Sigmoid colon (tissue), 7 donors: ENCODE data around the gene RAD51. TPM values are rescaled to one million over a fixed set of nuclear protein-coding genes. Genes with fewer than 3 reads are reported as not detected.

Experiments used
- DNase-seq: peaks from one replicate; pipeline ENCODE4 v3.0.0-alpha.2; 2019
- H3K27ac ChIP-seq, 4 donors: fragments of 200-600 bp; sonication (generic); one replicate each; pipeline ENCODE4 v1.5.1; 2016 to 2019; ENCODE audit warnings: mild to moderate bottlenecking in 1 of 4
- H3K27me3 ChIP-seq, 3 donors: fragments of 200-600 bp; sonication (generic); one replicate each; pipeline ENCODE4 v1.5.1; 2019; ENCODE audit warnings: mild to moderate bottlenecking in 1 of 3
- H3K36me3 ChIP-seq, 4 donors: fragments of 200-600 bp; sonication (generic); one replicate each; pipeline ENCODE4 v1.5.1; 2016 to 2019
- H3K4me1 ChIP-seq, 4 donors: fragments of 200-600 bp; sonication (generic); one replicate each; pipeline ENCODE4 v1.5.1; 2017 to 2019
- H3K4me3 ChIP-seq, 4 donors: fragments of 200-600 bp; sonication (generic); one replicate each; pipeline ENCODE4 v1.5.1; 2017 to 2019; ENCODE audit warnings: mild to moderate bottlenecking in 2 of 4, moderate library complexity in 1 of 4
- H3K9me3 ChIP-seq, 4 donors: fragments of 200-600 bp in 3 of 4; sonication (generic) in 3 of 4; one replicate each; pipeline versions ENCODE4 v1.5.1 to v1.6.1; 2013 to 2019
- EP300 ChIP-seq, 4 donors: sonication (generic); formaldehyde crosslinking; IDR thresholded peaks; one replicate each; pipeline ENCODE4 v1.6.1; 2017; ENCODE audit warnings: antibody characterized with exemption in 4 of 4
- POLR2A ChIP-seq, 2 donors: fragments of 450-650 bp; IDR thresholded peaks; one replicate each; pipeline ENCODE4 v1.6.1; 2016; ENCODE audit warnings: antibody characterized with exemption in 2 of 2, mild to moderate bottlenecking in 2 of 2, moderate library complexity in 2 of 2
- POLR2AphosphoS5 ChIP-seq, 4 donors: sonication (generic); formaldehyde crosslinking; IDR thresholded peaks; one replicate each; pipeline ENCODE4 v1.6.1; 2017; ENCODE audit warnings: antibody characterized with exemption in 4 of 4
- WGBS, 2 donors: extraction: QIAGEN DNeasy Blood & Tissue Kit; methylation state at CpG; one replicate each; pipeline ENCODE4 v1.1.7; 2013; 5-methylcytosine and 5-hydroxymethylcytosine counted together
- intact Hi-C: fragments of 100-400 bp; cut with DNase I; formaldehyde crosslinking; loops from one replicate; pipeline ENCODE4 v1.15.1; 2023
- polyA plus RNA-seq, 3 donors: library from polyadenylated mRNA; stranded (reverse); fragments of 200-250 nt; gene quantifications; one replicate each; pipeline ENCODE4 v1.2.3, GENCODE V29; 2013
- total RNA-seq, 4 donors: library from RNA; depleted of rRNA; stranded (reverse); fragments of >200 nt; gene quantifications; one replicate each; pipeline ENCODE4 v1.1.0, GENCODE V29; 2016
- TF ChIP-seq, protein P1 (sequence below), 4 experiments: fragments of 450-650 bp in 3 of 4; fragments of 200-600 bp in 1 of 4; IDR thresholded peaks; one replicate each; pipeline ENCODE4 v1.5.1; 2016 to 2019; ENCODE audit warnings: antibody characterized with exemption in 4 of 4, mild to moderate bottlenecking in 3 of 4, moderate library complexity in 2 of 4
- donor health status: healthy with polysubstance abuse.
- donor health status: Bipolar disorder and iron deficiency.
- donor health status: healthy.

RAD51 gene
- total and polyA plus RNA-seq, 7 donors, result 1.1 to 9.8 (median 4.2) TPM; not detected in 2

GRCh38 chr15:40685376-40685775 is 9.6 kb upstream of the RAD51 start:
- no peak for DNase-seq
- no peak overlapping the region for H3K4me3 ChIP-seq
- 95 to 96% methylated on average over 2 of the region's 2 CpGs for WGBS, 2 donors
- H3K36me3 ChIP-seq, result peaks cover 0 to 4% (median 0%) of the 10 kb centered on the region in 4 donors
- intact Hi-C loops, result no loop called here
- H3K4me1 ChIP-seq, result no peaks in the 10 kb centered on the region
- H3K27ac ChIP-seq, result no peak overlapping the region
- no peaks in the 10 kb centered on the region for H3K27me3 ChIP-seq
- no peak for TF ChIP-seq POLR2AphosphoS5 (IDR thresholded peaks at IDR 0.05)
- no peak for TF ChIP-seq POLR2A (IDR thresholded peaks at IDR 0.05)
- TF ChIP-seq, protein P1, sequence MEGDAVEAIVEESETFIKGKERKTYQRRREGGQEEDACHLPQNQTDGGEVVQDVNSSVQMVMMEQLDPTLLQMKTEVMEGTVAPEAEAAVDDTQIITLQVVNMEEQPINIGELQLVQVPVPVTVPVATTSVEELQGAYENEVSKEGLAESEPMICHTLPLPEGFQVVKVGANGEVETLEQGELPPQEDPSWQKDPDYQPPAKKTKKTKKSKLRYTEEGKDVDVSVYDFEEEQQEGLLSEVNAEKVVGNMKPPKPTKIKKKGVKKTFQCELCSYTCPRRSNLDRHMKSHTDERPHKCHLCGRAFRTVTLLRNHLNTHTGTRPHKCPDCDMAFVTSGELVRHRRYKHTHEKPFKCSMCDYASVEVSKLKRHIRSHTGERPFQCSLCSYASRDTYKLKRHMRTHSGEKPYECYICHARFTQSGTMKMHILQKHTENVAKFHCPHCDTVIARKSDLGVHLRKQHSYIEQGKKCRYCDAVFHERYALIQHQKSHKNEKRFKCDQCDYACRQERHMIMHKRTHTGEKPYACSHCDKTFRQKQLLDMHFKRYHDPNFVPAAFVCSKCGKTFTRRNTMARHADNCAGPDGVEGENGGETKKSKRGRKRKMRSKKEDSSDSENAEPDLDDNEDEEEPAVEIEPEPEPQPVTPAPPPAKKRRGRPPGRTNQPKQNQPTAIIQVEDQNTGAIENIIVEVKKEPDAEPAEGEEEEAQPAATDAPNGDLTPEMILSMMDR (IDR thresholded peaks at IDR 0.05), result no peak
- no peak for TF ChIP-seq EP300 (IDR thresholded peaks at IDR 0.05)
- no peaks in the 10 kb centered on the region for H3K9me3 ChIP-seq

DNA sequence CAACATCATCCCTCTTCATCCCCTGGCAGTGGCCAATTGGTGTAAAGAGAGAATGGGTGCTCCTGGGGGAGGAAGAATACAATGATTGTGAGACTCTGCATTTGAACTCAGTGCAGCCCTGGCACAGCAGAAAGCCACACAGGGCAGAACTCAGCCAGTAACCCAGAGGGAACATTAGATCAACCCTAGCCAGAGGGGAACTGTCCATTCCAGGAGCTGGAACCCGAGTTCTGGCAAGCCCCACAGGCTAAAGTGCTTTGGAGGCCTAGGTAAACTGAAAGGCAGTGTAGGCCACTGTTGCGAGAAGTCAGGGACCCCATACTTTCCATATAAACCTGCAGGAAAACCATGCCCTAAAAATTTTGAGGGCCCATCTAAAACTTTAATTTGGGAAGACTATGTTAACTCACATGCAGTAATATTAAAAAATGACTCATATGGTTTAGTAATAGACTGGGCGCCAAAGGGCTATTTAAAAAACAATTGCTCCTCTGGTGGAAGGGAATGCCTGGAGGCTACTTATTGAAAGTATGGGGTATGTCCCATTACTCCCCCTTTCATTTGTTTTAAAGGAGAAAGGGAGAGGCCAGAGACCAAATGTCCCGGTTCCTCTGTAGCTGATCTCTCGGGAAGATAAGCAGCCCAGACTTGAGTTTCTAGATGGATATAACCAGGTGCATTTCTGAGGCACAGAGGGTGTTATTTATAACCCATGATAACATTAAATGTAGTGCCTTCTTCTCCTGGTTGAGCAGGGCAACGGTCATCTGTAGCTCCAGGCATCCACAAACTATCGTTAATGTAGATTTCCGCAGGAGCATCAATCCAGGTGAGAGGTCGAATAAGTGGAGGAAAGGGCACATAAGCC is 5.8 kb upstream of the RAD51 start:
- H3K27ac ChIP-seq, result no peak overlapping the region
- H3K36me3 ChIP-seq, result peaks cover 0 to 28% (median 0%) of the 10 kb centered on the region in 4 donors
- TF ChIP-seq EP300 (IDR thresholded peaks at IDR 0.05), result no peak
- TF ChIP-seq, protein P1 (IDR thresholded peaks at IDR 0.05), result no peak
- TF ChIP-seq POLR2AphosphoS5 (IDR thresholded peaks at IDR 0.05), result no peak
- TF ChIP-seq POLR2A (IDR thresholded peaks at IDR 0.05), result no peak
- no peaks in the 10 kb centered on the region for H3K9me3 ChIP-seq
- DNase-seq, result no peak
- H3K4me1 ChIP-seq, result peaks cover 0 to 11% (median 9%) of the 10 kb centered on the region in 4 donors
- H3K27me3 ChIP-seq, result no peaks in the 10 kb centered on the region
- no peak overlapping the region for H3K4me3 ChIP-seq
- WGBS, 2 donors, result 91 to 92% methylated on average over 9 of the region's 9 CpGs
- intact Hi-C loops, result no loop called here

GRCh38 chr15:40691737-40692136 is 3.2 kb upstream of the RAD51 start:
- Histone ChIP-seq H3K27me3 (no peaks in the 10 kb centered on the region), H3K9me3 (no peaks in the 10 kb centered on the region), H3K27ac (no peak overlapping the region), H3K4me1 (peaks cover 0 to 22% (median 20%) of the 10 kb centered on the region in 4 donors), H3K4me3 (no peak overlapping the region), H3K36me3 (peaks cover 0 to 28% (median 0%) of the 10 kb centered on the region in 4 donors)
- intact Hi-C loops, result no loop called here
- WGBS, 2 donors, result 22 to 60% methylated on average over 4 of the region's 4 CpGs
- TF ChIP-seq, protein P1 (IDR thresholded peaks at IDR 0.05), result no peak
- TF ChIP-seq POLR2AphosphoS5 (IDR thresholded peaks at IDR 0.05) (no peak), EP300 (IDR thresholded peaks at IDR 0.05) (no peak), POLR2A (IDR thresholded peaks at IDR 0.05) (no peak)
- DNase-seq, result no peak

GRCh38 chr15:40693904-40694687 is 878 bp upstream of the RAD51 start:
- intact Hi-C loops, result loop anchor here (2.0 kb wide), 1 partner anchor 61 kb away; the partner anchor contains the start of gene RMDN3
- no peak for DNase-seq
- H3K9me3 ChIP-seq, result no peaks in the 10 kb centered on the region
- no peak for TF ChIP-seq EP300 (IDR thresholded peaks at IDR 0.05)
- no peak for TF ChIP-seq POLR2A (IDR thresholded peaks at IDR 0.05)
- no peak for TF ChIP-seq POLR2AphosphoS5 (IDR thresholded peaks at IDR 0.05)
- TF ChIP-seq, protein P1 (IDR thresholded peaks at IDR 0.05), result no peak
- 28 to 31% methylated on average over 31 of the region's 31 CpGs for WGBS, 2 donors
- H3K27ac ChIP-seq, result peak overlapping the region; percentile 96 to 100 (median 98)
- H3K4me3 ChIP-seq, result peak overlapping the region; percentile 69 to 89 (median 81)
- peaks cover 0 to 28% (median 0%) of the 10 kb centered on the region in 4 donors for H3K36me3 ChIP-seq
- peaks cover 0 to 22% (median 20%) of the 10 kb centered on the region in 4 donors for H3K4me1 ChIP-seq
- H3K27me3 ChIP-seq, result no peaks in the 10 kb centered on the region
